ENCODE data around the gene EYA3.

EYA3 gene

DNA sequence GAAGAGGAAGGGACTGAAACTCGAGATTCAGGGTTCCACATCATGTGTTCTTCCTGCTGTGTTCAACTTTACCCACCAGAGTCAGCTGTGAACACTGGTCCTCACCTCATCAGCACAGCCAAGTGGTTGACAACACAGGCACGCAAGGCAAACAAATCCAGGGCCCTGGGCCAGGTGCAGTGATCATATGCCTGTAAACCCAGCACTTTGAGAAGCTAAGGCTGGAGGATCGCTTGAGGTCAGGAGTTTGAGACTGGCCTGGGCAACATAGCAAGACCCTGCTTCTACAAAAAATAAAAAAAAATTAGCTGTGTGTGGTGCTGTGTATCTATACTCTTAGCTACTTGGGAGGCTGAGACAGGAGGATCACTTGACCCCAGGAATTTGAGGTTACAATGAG, 137.0 kb downstream of the EYA3 start:
- Histone ChIP-seq H3K9me3 (replicated peaks; ENCODE audit: insufficient read depth, low read length) (no peaks in the 10 kb centered on the region), H3K27me3 (replicated peaks; ENCODE audit: insufficient read depth, low read length) (no peaks in the 10 kb centered on the region), H3K9ac (ENCODE audit: low read length) (no peak overlapping the region), H3K27ac (ENCODE audit: low read length) (no peak overlapping the region), H2AFZ (ENCODE audit: low read length) (no peak overlapping the region), H3K36me3 (replicated peaks; ENCODE audit: insufficient read depth, low read length) (no peaks in the 10 kb centered on the region), H3K79me2 (ENCODE audit: low read length) (no peaks in the 10 kb centered on the region), H3K4me2 (ENCODE audit: low read depth, low read length) (no peak overlapping the region), H4K20me1 (ENCODE audit: insufficient read depth, low read length) (no peaks in the 10 kb centered on the region), H3K9me2 (replicated peaks; ENCODE audit: insufficient read depth, low read length) (no peaks in the 10 kb centered on the region), H3K4me1 (ENCODE audit: low read length) (no peaks in the 10 kb centered on the region), H3K4me3 (ENCODE audit: low read length) (no peak overlapping the region), H3F3A (ENCODE audit: insufficient read depth, low read length) (no peaks in the 10 kb centered on the region)
- DNase-seq, result no peak
- no peak for TF ChIP-seq EZH2 (optimal IDR thresholded peaks at IDR 0.05; ENCODE audit: low read depth, low read length)
- no peak for TF ChIP-seq EZH2phosphoT487 (IDR thresholded peaks at IDR 0.05; ENCODE audit: low read length)
- TF ChIP-seq CTCF (IDR thresholded peaks at IDR 0.05; ENCODE audit: low read length), result no peak

GRCh38 chr1:27949027-27949426, 139.4 kb downstream of the EYA3 start:
- no peaks in the 10 kb centered on the region for H3K36me3 ChIP-seq (replicated peaks; ENCODE audit: insufficient read depth, low read length)
- no peaks in the 10 kb centered on the region for H4K20me1 ChIP-seq (ENCODE audit: insufficient read depth, low read length)
- no peak overlapping the region for H2AFZ ChIP-seq (ENCODE audit: low read length)
- H3K4me3 ChIP-seq (ENCODE audit: low read length), result no peak overlapping the region
- H3K27ac ChIP-seq (ENCODE audit: low read length), result no peak overlapping the region
- no peak for DNase-seq
- H3F3A ChIP-seq (ENCODE audit: insufficient read depth, low read length), result no peaks in the 10 kb centered on the region
- H3K4me2 ChIP-seq (ENCODE audit: low read depth, low read length), result no peak overlapping the region
- no peaks in the 10 kb centered on the region for H3K4me1 ChIP-seq (ENCODE audit: low read length)
- H3K9ac ChIP-seq (ENCODE audit: low read length), result no peak overlapping the region
- H3K27me3 ChIP-seq (replicated peaks; ENCODE audit: insufficient read depth, low read length), result no peaks in the 10 kb centered on the region
- no peak for TF ChIP-seq EZH2phosphoT487 (IDR thresholded peaks at IDR 0.05; ENCODE audit: low read length)
- no peak for TF ChIP-seq EZH2 (optimal IDR thresholded peaks at IDR 0.05; ENCODE audit: low read depth, low read length)
- no peak for TF ChIP-seq CTCF (IDR thresholded peaks at IDR 0.05; ENCODE audit: low read length)
- no peaks in the 10 kb centered on the region for H3K79me2 ChIP-seq (ENCODE audit: low read length)
- H3K9me3 ChIP-seq (replicated peaks; ENCODE audit: insufficient read depth, low read length), result no peaks in the 10 kb centered on the region
- H3K9me2 ChIP-seq (replicated peaks; ENCODE audit: insufficient read depth, low read length), result no peaks in the 10 kb centered on the region

- Histone ChIP-seq H3K9me2 (replicated peaks; ENCODE audit: insufficient read depth, low read length) (no peaks in the 10 kb centered on the region), H3K27ac (ENCODE audit: low read length) (no peak overlapping the region), H3K4me1 (ENCODE audit: low read length) (no peaks in the 10 kb centered on the region), H2AFZ (ENCODE audit: low read length) (no peak overlapping the region), H3K4me2 (ENCODE audit: low read depth, low read length) (no peak overlapping the region), H3K79me2 (ENCODE audit: low read length) (no peaks in the 10 kb centered on the region), H3K27me3 (replicated peaks; ENCODE audit: insufficient read depth, low read length) (no peaks in the 10 kb centered on the region), H3F3A (ENCODE audit: insufficient read depth, low read length) (no peaks in the 10 kb centered on the region), H3K9ac (ENCODE audit: low read length) (no peak overlapping the region), H3K36me3 (replicated peaks; ENCODE audit: insufficient read depth, low read length) (no peaks in the 10 kb centered on the region), H3K4me3 (ENCODE audit: low read length) (no peak overlapping the region), H3K9me3 (replicated peaks; ENCODE audit: insufficient read depth, low read length) (no peaks in the 10 kb centered on the region), H4K20me1 (ENCODE audit: insufficient read depth, low read length) (no peaks in the 10 kb centered on the region)
- no peak for DNase-seq
- TF ChIP-seq EZH2 (optimal IDR thresholded peaks at IDR 0.05; ENCODE audit: low read depth, low read length), result no peak
Observed at GRCh38 chr1:27945020-27945419, 143.4 kb downstream of the EYA3 start.

- Histone ChIP-seq H3K27me3 (replicated peaks; ENCODE audit: insufficient read depth, low read length) (no peaks in the 10 kb centered on the region), H3K4me2 (ENCODE audit: low read depth, low read length) (no peak overlapping the region), H3K9ac (ENCODE audit: low read length) (no peak overlapping the region), H2AFZ (ENCODE audit: low read length) (no peak overlapping the region), H3K27ac (ENCODE audit: low read length) (no peak overlapping the region), H3K4me3 (ENCODE audit: low read length) (no peak overlapping the region), H3K36me3 (replicated peaks; ENCODE audit: insufficient read depth, low read length) (no peaks in the 10 kb centered on the region), H3F3A (ENCODE audit: insufficient read depth, low read length) (peaks cover 4% of the 10 kb centered on the region; the same call in 1 of the 2 replicates), H3K9me2 (replicated peaks; ENCODE audit: insufficient read depth, low read length) (no peaks in the 10 kb centered on the region), H4K20me1 (ENCODE audit: insufficient read depth, low read length) (no peaks in the 10 kb centered on the region), H3K9me3 (replicated peaks; ENCODE audit: insufficient read depth, low read length) (no peaks in the 10 kb centered on the region), H3K4me1 (ENCODE audit: low read length) (peaks cover 12% of the 10 kb centered on the region), H3K79me2 (ENCODE audit: low read length) (no peaks in the 10 kb centered on the region)
- no peak for DNase-seq
- no peak for TF ChIP-seq CTCF (IDR thresholded peaks at IDR 0.05; ENCODE audit: low read length)
- no peak for TF ChIP-seq EZH2phosphoT487 (IDR thresholded peaks at IDR 0.05; ENCODE audit: low read length)
- no peak for TF ChIP-seq EZH2 (optimal IDR thresholded peaks at IDR 0.05; ENCODE audit: low read depth, low read length)
Observed at GRCh38 chr1:27941671-27942540, 146.5 kb downstream of the EYA3 start.

Measured in MM.1S (cell line).